GM21723 (cell line): ENCODE results near the gene NLGN1.

Experiments used
- ATAC-seq: cut with Tn5 transposase; IDR thresholded peaks from one replicate; pipeline ENCODE4 v1.9.1; 2021; ENCODE audit warnings: mild to moderate bottlenecking, moderate library complexity; ENCODE audit not compliant: unreplicated experiment

Gene NLGN1

DNA sequence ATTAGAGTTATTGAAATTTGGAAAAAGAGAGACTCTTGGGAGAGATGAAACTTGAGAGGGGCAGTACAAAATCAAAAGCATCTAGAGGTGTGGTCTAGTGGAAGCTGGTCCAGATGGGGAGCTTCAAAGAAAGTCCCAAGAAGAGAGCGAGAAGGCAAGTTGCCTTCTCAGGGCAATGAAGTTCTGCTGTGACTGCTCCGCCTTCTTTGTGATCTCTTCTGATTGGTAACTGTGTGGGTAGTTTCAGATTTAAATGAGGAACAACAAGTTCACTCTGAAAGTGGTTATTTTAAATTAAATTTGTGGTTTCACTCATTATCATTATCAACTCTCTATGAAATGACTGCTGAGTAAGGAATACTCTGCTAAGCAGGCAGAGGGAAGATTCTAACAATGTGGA is 233.3 kb downstream of the NLGN1 start:
- ATAC-seq = no peak

DNA sequence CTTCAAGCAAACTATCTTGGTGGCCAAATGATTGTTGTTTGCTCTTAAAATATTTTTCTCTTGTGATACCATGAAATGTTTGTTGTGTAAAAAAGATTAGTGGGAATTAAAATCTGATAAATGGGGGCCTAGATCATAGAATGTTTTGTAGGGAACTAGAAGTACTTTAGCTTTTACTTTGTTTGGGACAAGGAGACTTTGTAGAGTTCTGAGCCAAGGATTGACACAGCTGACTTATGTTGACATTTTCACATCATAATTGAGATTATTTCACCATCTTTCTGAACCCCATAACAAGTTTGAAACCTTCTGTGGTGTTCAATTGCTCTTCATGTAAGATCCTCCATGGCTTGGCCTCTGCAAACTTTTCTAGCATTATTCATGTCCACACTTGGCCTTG is 235.4 kb downstream of the NLGN1 start:
- ATAC-seq = no peak

- no peak for ATAC-seq
These were observed 238.3 kb downstream of the NLGN1 start for GRCh38 chr3:173635826-173636225.

GRCh38 chr3:173639098-173639497 is 241.6 kb downstream of the NLGN1 start:
- no peak for ATAC-seq

DNA sequence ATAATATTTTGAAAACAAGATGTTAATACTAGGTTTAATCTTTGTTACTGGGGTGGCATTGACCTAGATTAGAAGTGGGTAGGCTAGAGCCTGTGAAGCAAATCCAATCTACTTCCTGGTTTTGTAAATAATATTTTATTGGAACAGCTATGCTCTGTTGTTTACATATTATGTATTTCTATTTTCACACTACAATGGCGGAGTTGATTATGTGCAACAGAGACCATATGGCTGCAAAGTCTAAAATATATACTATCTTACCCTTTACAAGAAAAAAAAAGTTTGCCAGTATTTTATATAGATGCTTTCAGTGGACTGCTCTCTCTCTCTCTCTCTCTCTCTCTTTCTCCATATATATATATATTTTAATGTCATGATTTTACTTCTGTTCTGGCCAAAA is 244.2 kb downstream of the NLGN1 start:
- no peak for ATAC-seq

- ATAC-seq = no peak
These were observed 246.8 kb downstream of the NLGN1 start for GRCh38 chr3:173644086-173645082.

- ATAC-seq = no peak
These were observed 253.1 kb downstream of the NLGN1 start for GRCh38 chr3:173650596-173650995.

DNA sequence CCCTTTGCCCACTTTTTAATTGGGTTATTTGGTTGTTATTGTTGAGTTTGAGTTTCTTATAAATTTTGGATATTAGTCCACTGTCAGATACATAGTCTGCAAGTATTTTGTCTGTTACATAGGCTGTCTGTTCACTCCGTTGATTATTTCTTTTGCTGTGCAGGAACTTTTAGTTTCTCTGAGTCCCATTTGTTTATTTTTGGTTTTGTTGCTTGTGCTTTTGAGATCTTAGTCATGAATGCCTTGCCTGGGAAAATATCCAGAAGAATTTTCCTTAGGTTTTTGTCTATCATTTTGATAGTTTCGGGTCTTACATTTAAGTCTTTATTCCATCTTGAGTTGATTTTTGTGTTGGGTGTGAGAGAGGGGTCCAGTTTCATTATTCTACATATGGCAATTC is 254.5 kb downstream of the NLGN1 start:
- no peak for ATAC-seq

- ATAC-seq = no peak
These were observed 256.2 kb downstream of the NLGN1 start for GRCh38 chr3:173653781-173654180.

DNA sequence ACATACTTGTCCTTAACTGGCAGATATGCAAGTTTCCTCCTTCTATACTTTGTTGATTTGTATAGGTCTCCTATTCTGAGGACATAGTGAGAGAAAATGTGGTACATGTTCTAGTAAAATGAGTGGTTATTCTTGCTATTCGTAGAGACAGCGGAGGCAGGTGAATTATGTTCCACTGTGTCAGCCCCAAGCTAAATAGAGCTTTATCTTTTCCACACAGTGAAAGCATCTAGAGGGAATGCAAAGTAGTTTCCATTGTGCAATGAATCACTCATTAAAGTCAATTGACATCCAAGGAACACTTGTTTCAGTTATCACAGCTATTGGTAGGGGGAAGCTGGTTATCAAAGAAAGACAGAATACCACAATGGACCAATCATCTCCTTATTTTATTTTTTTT is 262.4 kb downstream of the NLGN1 start:
- ATAC-seq = no peak

GRCh38 chr3:173660645-173661299 is 263.2 kb downstream of the NLGN1 start:
- no peak for ATAC-seq

GRCh38 chr3:173663696-173664111 is 266.2 kb downstream of the NLGN1 start:
- no peak for ATAC-seq

- no peak for ATAC-seq
These were observed 278.6 kb downstream of the NLGN1 start for GRCh38 chr3:173676094-173676493.

DNA sequence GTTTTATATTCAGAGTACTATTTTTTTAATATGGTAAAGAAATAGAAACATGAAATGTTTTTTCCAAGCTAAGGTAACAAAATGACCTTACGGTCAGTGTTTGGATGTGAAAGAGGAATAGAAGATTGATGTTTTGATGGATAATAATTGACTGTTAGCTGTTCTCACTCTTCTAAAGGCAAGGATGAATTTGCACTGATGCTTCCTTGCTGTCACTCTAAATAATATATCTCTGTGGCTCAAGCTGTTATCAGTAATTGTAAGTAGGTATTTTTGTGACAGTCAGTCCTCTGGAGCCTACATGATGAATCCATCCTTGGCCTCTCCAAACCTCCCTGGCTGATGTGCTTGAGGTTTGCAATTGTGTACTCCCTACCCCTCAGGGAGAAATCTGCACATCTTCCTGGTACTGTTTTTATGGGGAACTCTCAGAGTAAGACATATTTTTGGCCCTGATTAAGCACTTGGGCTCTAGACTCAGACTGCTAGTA is 283.7 kb downstream of the NLGN1 start:
- no peak for ATAC-seq

DNA sequence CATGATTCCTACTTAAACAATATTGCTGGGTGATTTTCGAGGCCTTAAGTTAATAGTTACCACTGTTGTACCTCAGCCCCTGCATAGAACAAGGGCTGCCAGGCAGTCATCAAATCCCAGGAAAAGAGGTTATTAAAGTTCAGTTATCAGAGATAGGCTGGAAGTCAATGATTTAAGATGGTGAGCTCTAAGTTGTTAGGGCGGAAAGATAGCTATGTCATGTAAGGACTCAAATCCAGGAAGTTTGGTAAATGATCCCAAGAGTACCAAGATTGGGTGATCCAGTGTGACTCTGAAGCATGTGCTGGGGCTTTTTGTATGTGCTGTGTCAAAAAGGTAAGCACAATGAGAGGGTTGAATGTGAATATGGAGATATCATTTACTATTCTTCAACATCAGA is 287.9 kb downstream of the NLGN1 start:
- ATAC-seq = no peak

DNA sequence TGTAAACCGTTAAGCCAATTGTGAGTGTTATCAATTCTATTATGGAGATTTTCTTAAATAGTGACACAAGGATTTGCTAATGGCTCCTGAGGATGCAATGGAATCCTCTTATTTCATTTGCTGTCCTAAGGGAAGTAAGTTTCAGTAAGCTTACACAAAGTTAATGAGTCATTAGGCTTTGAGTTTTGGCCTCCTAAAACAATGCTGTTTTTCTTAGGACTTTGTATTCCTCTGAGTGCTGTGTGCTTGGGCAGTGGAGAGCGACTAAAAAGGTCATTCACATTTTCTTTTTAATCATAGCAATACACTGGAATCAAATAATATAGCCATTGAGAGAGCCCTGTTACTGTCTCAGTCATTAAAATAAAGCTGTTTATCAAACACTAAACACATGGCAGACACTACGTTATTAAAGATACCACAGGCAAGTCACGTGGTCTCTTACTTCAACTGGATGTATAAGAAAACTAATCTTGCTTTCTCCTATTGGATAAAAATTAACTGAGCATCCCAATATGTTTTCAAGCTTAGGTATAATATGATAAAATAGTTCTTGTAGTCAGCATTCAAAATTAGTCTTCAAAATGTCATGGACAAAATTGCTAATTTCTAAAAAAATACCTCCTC is 290.8 kb downstream of the NLGN1 start:
- ATAC-seq = no peak

DNA sequence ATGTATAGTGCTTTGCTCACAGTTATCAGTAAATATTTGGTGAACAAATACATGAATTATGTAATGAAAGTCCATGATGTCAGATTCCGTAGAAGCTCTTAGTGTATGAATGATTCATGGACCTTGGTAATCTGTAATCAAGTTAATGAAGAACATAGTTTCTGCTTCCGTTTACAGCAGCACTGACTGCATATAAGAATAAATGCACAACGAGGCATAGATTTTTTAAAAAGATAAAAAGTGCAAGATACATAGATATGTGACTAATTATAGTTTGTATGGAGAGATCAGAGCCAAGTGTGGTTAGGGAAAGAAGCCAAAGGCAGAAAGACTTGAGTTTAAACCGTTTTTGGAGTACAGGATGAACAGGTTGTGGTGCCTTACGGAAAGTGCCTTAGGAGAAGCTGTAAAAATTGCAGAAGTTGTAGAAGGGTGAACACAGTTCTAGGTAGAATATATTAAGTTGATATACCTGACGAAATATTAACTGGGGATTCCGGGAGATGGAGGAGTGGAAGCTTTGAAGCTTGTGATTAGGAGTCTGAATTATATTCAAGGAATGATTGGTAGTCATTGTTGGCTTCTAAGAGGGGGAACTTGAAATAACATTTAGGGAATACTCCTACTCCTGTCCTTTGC is 293.1 kb downstream of the NLGN1 start:
- ATAC-seq = no peak

DNA sequence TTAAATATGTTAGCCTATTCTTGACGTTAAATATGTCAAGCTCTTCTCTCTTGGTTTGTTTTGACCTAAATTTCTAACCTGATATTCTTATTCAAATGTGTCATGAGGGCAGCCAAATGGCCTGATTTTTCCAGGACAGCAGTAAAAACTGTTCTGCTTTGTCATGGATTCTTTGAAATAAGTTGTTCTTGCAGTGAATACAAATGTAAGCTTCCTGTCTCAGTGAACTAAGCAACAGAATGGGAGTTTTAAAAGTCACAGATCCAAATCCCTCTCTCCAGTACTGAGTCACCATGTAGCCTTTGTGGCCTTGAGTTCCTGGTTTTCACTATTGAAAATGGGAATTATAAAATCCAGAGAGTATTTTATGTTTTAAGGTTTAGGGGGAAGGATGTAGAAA is 301.8 kb downstream of the NLGN1 start:
- ATAC-seq = no peak

DNA sequence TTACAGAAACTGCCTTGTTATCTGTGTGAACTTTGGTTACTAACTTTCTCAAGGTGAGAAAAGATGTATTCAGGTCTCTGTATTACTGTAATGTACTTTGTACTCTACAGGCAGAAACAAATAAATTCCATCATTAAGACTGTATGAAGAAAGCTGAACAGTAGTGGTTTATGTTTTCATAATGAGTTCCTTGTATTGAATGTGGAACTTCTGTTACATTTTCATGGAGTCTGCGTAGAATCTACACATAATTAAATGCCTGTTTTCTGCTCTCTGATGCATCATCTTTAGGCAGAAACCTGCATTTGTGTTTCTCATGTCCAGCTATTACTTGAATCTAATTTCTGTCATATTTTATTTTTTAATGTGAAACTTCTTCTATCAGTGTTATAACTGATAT is 302.8 kb downstream of the NLGN1 start:
- no peak for ATAC-seq

DNA sequence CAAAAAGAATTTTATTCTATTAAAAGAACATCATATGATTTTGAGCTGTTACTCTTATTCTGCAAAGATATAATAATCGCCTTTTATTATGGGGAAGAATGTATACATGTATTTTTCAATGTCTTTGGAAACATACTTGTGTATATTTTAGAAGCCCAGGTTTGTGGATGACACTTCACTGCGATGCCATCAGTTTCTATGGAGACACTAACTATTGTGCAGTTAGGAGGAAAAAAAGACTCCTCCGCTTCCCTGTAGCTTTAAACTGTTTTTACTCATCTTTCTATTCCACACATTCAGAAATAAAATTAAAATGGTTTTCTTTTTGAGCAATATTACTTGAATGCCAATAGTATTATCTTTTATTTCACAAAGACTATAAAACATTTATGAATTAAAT is 305.0 kb downstream of the NLGN1 start:
- ATAC-seq = no peak

DNA sequence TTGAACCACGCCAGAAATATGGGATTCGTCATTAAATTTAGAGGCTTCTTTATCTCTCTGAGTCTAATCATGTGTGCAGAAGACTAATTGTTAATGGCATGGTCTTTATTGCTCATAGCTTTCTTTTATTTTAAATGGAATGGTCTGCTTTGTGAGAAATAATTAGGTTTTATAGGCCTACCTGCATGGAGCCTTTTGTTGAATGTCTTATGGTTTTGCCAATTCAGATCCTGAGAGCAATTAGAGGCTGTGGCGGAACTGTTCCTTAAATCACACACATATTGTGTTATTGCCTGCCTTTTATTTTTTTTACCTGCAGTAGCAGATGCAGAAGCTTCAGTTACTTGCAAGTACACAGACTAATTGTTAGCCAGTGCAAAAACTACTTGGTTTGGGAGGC is 306.2 kb downstream of the NLGN1 start:
- no peak for ATAC-seq
